ENCODE results near the gene DYNC1I1. TPM values are rescaled to one million over a fixed set of nuclear protein-coding genes. Genes with fewer than 3 reads are reported as not detected.

Gene DYNC1I1
- total RNA-seq, 2 experiments from 2014 or later = not detected

- ChIA-PET POLR2A (no interaction called here), CTCF (no interaction called here)
Measured at GRCh38 chr7:96114190-96114589, 341.8 kb downstream of the DYNC1I1 start.

DNA sequence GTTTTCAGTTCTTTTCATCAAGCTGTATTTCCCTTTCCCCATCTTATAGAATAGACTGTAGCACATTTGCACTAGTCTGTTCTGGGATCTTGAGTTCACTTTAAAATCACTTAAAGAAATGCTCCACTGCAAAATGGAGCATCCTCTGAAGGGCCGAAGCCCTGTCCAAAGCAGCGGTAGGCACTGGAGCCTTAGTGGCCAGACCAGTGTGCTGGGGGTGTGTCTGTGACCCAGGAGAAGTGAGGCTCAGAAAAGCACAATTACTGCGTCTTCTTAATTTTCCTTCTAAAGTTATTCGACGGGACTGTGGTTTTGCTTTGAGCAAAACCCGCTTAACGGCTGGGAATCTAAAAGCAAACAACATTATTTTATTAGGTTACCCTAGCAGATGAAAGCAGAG, 343.8 kb downstream of the DYNC1I1 start:
- ChIA-PET POLR2A (no interaction called here), CTCF (no interaction called here)

GRCh38 chr7:96118449-96119001, 346.2 kb downstream of the DYNC1I1 start:
- CTCF ChIA-PET = no interaction called here
- POLR2A ChIA-PET = no interaction called here

DNA sequence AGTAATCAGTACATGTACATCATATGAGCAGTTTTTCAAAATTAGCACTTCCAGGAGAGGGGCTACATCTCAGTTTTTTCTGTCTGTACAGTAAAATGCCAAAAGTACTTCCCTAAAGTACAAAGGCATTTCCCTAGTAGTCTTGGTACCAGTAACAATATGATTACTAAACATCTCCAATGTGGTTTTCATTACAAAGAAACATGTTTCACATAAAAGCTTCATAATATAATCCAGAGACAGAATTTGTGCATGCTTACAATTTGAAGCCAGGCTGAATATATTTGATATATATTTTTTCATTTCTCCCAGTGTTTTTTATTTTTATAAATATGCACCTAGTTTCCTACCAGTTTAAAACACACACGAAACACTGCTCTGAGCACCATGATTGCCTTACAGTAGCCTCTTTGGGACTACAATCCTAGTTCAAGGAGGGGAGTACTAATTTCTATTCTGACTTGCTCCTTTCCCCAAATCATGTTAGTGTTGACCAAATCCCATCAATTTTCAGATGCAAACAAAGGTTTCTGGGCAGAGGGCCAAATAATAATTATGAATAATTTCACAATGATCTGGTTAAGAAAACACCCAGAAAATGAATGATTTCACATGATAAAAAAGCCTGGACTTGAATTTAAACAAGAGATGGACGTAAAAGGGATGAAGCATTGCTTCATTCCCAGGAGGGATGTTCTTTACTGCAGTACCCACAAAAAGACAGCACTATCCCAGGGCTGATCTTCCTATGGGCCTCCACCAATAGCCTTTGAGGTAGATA, 348.3 kb downstream of the DYNC1I1 start:
- CTCF ChIA-PET = no interaction called here
- POLR2A ChIA-PET = no interaction called here

DNA sequence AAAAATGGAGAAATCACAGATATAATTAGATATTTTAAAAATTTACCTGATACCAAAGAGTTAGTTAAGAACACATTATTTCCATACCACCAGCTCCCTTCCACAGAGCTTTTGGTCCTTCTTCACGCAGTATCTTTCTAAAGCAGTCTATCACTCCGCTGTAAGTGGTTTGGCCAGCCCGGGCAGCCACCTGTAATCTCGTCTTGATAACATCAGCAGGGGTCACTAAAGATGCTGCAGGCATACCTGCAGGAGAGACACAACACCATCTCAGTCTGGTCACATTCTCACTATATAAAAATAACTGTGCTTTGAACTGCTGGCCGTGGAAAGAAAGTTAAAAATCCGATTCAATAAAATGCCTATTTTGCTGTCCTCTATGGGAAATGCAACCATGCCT, 349.4 kb downstream of the DYNC1I1 start:
- ChIA-PET CTCF (no interaction called here), POLR2A (no interaction called here)

GRCh38 chr7:96122746-96123145, 350.4 kb downstream of the DYNC1I1 start:
- POLR2A ChIA-PET = no interaction called here
- CTCF ChIA-PET = no interaction called here

DNA sequence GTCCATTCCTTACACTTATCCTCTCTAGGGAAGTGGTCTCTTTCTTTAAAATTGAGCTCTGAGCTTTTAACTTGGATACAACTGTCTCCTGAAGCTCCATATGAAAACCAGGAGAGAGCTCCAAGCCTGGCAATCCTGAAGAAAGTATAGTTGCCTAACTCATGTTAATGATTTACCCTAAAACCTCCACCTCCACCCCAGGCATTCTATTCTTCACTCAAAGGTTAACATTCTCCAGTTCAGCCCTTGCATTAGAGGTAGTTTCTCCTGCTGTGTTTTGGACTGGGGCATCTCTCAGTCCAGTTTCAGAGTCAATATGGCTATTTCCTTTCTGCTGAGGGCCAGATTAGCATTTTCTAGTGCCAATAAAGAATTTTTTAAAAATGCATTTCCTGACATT, 354.0 kb downstream of the DYNC1I1 start:
- ChIA-PET CTCF (no interaction called here), POLR2A (no interaction called here)

DNA sequence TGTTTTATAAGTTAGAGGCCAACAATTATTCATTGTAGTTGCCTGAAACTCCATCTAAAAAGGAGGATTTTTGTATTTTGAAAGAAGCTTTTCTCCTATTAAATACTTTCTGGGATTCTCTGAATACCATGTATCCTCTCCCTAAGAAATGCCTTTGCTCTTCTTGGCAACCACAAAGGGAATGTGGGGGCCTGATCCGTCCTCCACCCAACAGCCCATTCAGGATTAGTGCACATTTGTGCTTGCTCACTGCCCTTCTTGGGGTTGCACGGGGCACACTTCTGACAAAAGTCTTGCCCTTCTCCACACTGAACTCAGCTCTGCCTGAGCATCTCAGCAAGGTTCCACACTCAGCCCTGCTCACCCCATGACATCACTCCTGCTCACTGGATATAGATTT, 355.4 kb downstream of the DYNC1I1 start:
- ChIA-PET CTCF (no interaction called here), POLR2A (no interaction called here)

DNA sequence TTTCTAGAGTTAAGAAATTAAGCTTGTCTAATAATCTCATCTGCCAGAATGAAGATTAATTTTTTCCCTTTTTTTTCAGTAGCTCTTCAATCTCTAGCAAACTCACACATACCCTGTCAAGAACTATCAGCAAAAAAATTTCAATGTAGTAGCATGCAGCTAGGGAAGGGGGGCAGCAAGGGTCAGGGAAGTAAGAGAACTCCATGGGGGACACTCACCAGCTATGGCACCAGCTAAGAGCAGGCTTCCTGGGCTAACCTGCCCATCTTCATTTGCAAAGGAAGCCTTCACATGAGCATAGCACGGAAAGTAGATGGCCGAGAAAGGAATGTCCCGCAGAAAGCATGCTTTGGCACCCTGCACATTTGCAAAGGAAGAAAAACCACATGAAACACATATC, 359.2 kb downstream of the DYNC1I1 start:
- ChIA-PET CTCF (no interaction called here), POLR2A (no interaction called here)

DNA sequence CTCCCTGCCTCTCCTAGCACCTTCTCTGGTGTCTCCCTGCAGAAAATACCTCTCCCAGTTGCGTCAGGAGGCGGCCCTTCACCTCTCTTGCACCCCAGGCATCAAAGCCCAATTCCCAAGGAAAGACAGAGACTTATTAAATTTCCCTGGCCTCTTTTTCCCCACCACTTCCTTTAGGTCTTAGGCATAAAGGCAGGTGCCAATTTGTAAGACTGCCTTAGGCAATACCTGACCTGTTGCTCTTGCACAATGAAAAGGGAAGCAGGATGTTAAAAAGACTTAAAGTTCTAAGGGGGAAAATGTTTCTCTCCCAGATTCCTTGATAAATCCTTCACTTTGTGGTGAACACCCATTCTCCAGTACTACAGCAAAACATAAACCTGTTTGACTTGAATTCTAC, 362.9 kb downstream of the DYNC1I1 start:
- CTCF ChIA-PET = no interaction called here
- POLR2A ChIA-PET = no interaction called here

DNA sequence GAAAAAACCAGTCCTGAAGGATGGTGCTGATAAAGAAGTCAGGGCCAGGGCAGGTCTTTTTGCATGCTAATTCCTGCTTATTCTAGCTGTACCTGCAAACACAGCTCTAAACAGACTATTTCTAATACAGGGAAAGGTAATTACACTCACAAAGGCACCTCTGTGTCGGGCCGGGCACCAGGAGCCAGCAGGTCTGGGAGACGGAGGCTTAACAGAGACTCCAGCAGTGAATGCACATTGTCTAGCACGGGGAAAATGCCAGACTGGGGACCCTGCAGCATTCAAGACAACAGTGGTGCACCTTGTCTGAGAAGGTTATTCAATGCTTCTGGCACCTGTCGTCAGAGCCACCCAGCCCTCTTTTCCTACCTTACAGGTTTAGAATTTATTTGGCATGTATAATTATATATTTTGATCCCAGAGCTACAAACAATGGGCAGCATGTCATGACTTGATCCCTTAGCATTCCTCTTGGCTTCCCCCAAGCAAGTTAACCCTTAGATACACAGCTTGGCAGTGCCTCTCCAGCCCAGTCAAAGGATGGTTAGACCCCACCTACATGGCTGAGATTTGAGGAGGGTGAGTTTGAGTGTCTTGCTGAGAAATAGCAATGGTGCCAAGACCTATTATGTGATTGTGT, 364.4 kb downstream of the DYNC1I1 start:
- ChIA-PET POLR2A (no interaction called here), CTCF (no interaction called here)

DNA sequence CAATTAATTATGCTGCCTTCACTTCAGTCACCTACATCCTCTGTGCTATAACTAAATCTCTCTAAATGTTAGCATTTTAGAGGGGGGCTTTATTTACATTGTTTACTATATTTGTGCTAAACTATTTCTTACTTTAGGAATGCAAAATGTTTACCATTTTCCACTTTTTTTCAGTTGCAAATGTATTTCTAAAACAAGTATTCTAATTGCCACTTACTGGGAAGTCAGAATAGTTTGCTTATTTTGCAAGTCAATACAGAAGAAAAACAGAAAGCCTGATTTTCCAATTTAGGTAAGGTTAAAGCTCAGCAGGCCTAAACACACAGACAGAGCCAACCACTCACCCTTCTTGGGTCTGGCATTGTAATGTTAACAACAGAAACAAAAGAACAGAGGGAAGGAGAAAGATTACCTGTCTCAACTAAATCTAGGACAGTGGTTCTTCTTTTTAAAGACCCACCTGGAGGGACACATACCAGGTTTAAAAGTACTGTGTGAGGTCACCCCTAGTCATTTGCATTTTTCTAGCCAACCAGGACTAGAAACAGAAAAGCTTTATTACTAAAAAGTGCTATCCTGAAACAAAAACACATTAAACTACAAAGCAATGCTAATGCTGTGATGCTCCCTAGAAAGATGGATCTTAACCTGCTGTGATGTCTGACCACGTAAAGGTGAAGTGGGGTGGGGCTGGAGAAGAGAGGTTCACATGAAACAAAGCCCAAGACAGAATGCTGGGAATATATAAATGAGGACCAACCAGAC, 371.3 kb downstream of the DYNC1I1 start:
- POLR2A ChIA-PET = no interaction called here
- CTCF ChIA-PET = no interaction called here

DNA sequence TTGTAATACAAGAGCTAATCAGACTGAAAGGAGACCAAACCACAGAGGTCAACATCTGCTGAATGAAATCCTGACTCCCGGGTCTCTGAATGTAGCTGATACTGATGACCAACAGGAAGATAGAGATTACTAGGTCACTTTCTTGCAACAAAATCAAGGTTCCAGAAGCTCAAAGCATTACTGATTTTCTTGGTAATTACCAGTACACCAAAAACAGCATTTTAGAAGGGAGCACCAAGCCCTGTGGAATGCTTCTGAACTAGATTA, 371.8 kb downstream of the DYNC1I1 start:
- POLR2A ChIA-PET = no interaction called here
- CTCF ChIA-PET = no interaction called here

Other genes starting within 250 kb of the DYNC1I1 start
- gene PDK4, start 176.0 kb upstream of the DYNC1I1 start, total RNA-seq = not detected